A673 (cell line): ENCODE data around the gene TMBIM1.

Source experiments
- CTCF ChIP-seq: fragments of 300-800, 200-600 bp; sonication (generic); conservative IDR thresholded peaks from 2 replicates; pipeline ENCODE4 v1.5.1; 2017; ENCODE audit warnings: low read depth, mild to moderate bottlenecking, antibody characterized with exemption, low read length, moderate library complexity, mixed read lengths
- EZH2 ChIP-seq: fragments of 200-600 bp; sonication (generic); IDR thresholded peaks from 2 replicates; pipeline ENCODE4 v1.6.1; 2017; ENCODE audit warnings: borderline replicate concordance, low read depth, mild to moderate bottlenecking, mixed read lengths, antibody characterized with exemption, low read length; ENCODE audit not compliant: poor library complexity, severe bottlenecking

GRCh38 chr2:218289639-218290315, 2.5 kb downstream of the TMBIM1 start:
- TF ChIP-seq CTCF (no peak), EZH2 (no peak)
